Panc1 (cell line): ENCODE measurements around the gene SMIM22. TPM values are rescaled to one million over a fixed set of nuclear protein-coding genes. Genes with fewer than 3 reads are reported as not detected.

Experiments used
- ATAC-seq: fragments of 200-7000 bp; cut with Tn5 transposase; 2 replicates; pipeline ENCODE4 v1.9.1; 2020; ENCODE audit warnings: mild to moderate bottlenecking, moderate library complexity
- BruUV-seq: library from RNA; stranded (reverse); fragments of 400-500 nt; replicated peaks from 2 replicates; lab custom pipeline; 2021; lab: Mats Ljungman, UMichigan
- CTCF ChIA-PET: fragments of 300-600 bp; sonication (Branson Sonifier 250); formaldehyde crosslinking; loops from one replicate; lab custom pipeline; 2022; ENCODE audit warnings: antibody characterized with exemption; lab: Charles Lee
- POLR2A ChIA-PET: fragments of 300-600 bp; sonication (Branson Sonifier 250); formaldehyde crosslinking; loops from one replicate; lab custom pipeline; 2022; ENCODE audit warnings: antibody characterized with exemption; lab: Charles Lee
- DNase-seq: peaks from one replicate; pipeline ENCODE4 v3.0.0-alpha.2; 2010; ENCODE audit warnings: low read depth, low spot score
- H3K27ac ChIP-seq: 2 replicates; pipeline ENCODE4 v1.5.1; 2011; ENCODE audit warnings: mild to moderate bottlenecking, low read length, inconsistent platforms
- H3K27me3 ChIP-seq: fragments of 200-500 bp; sonication (Bioruptor generic); 2 replicates; pipeline ENCODE4 v1.6.0; 2014; ENCODE audit warnings: low read length, inconsistent platforms; ENCODE audit not compliant: control insufficient read depth, insufficient read depth
- H3K36me3 ChIP-seq: fragments of 200-500 bp; sonication (Bioruptor generic); 2 replicates; pipeline ENCODE4 v1.5.1; 2014; ENCODE audit warnings: inconsistent platforms, mild to moderate bottlenecking, low read length, moderate library complexity; ENCODE audit not compliant: control insufficient read depth, insufficient read depth
- H3K4me1 ChIP-seq: 2 replicates; pipeline ENCODE4 v1.5.1; 2011; ENCODE audit warnings: inconsistent platforms, mild to moderate bottlenecking, low read length, moderate library complexity; ENCODE audit not compliant: control insufficient read depth, insufficient read depth
- H3K4me3 ChIP-seq, 2 experiments: 2 replicates each; pipeline ENCODE4 v1.5.1; 2011 to 2012; ENCODE audit warnings: low read depth in 2 of 2, low read length in 2 of 2, mild to moderate bottlenecking in 2 of 2, inconsistent platforms in 1 of 2, moderate library complexity in 1 of 2
- H3K9me3 ChIP-seq: fragments of 200-500 bp; sonication (Bioruptor generic); 2 replicates; pipeline ENCODE4 v1.5.1; 2014; ENCODE audit warnings: low read depth, mild to moderate bottlenecking, inconsistent platforms, low read length, moderate library complexity; ENCODE audit not compliant: control insufficient read depth, insufficient read depth
- POLR2AphosphoS5 ChIP-seq: IDR thresholded peaks from 2 replicates; pipeline ENCODE4 v1.6.1; 2012; ENCODE audit warnings: mild to moderate bottlenecking, low read depth, low read length, moderate library complexity
- SIN3A ChIP-seq: IDR thresholded peaks from 2 replicates; pipeline ENCODE4 v1.6.1; 2012; ENCODE audit warnings: low read depth, mild to moderate bottlenecking, low read length, moderate library complexity, borderline replicate concordance; ENCODE audit not compliant: insufficient read depth
- TCF7L2 ChIP-seq: IDR thresholded peaks from 2 replicates; pipeline ENCODE4 v1.6.1; 2011; ENCODE audit warnings: mild to moderate bottlenecking, low read depth, low read length, inconsistent platforms
- in situ Hi-C: cut with HindIII; loops from 2 replicates; pipeline ENCODE4 v1.10.0; 2016; ENCODE audit warnings: low sequenced_read_pairs, low pct_unique_long_range_greater_than_20kb
- intact Hi-C: fragments of 100-400 bp; cut with micrococcal nuclease; formaldehyde crosslinking; loops from one replicate; pipeline ENCODE4 v1.10.0; 2022; ENCODE audit not compliant: unreplicated experiment
- total RNA-seq: library from RNA; stranded (reverse); gene quantifications from one replicate; pipeline ENCODE4 v1.2.1, GENCODE V29; 2021; ENCODE audit not compliant: unreplicated experiment
- TF ChIP-seq, protein P1 (sequence below), 2 experiments: IDR thresholded peaks; 2 replicates each; pipeline ENCODE4 v1.6.1; 2011 to 2012; ENCODE audit warnings: low read depth in 2 of 2, control low read depth in 1 of 2, low read length in 1 of 2, mild to moderate bottlenecking in 1 of 2, moderate library complexity in 1 of 2; ENCODE audit not compliant: insufficient read depth in 1 of 2
- TF ChIP-seq, protein P2 (sequence below): fragments of 450-650 bp; IDR thresholded peaks from 2 replicates; pipeline ENCODE4 v1.5.1; 2017; ENCODE audit warnings: mild to moderate bottlenecking

SMIM22 gene
- total RNA-seq, 1 experiment from 2014 or later: not detected

DNA sequence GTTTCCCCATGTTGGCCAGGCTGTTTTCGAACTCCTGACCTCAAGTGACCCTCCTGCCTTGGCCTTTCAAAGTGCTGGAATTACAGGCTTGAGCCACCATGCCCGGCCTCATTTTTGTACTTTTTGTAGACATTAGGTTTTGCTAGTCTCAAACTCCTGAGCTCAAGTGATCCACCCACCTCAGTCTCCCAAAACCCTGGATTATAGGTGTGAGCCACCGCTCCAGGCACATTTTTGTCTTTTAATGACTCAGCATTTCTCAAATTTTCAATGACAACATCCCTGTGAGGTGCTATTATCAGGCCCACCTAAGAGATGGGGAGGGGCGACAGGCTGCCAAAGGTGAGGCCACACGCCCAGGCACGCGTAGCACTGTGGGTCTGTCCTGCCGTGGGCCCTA, 8.1 kb upstream of the SMIM22 start:
- ChIA-PET POLR2A (no interaction called here), CTCF (no interaction called here)
- intact Hi-C loops: no loop called here
- no TSS peak for BruUV-seq
- no peak for DNase-seq
- in situ Hi-C loops: no loop called here
- Histone ChIP-seq H3K4me1 (peaks cover 8% of the 10 kb centered on the region; the same call in 1 of the 2 replicates), H3K9me3 (no peaks in the 10 kb centered on the region), H3K27ac (no peak overlapping the region), H3K4me3 (no peak overlapping the region), H3K36me3 (no peaks in the 10 kb centered on the region), H3K27me3 (no peaks in the 10 kb centered on the region)
- ATAC-seq: no peak
- TF ChIP-seq, protein P1, sequence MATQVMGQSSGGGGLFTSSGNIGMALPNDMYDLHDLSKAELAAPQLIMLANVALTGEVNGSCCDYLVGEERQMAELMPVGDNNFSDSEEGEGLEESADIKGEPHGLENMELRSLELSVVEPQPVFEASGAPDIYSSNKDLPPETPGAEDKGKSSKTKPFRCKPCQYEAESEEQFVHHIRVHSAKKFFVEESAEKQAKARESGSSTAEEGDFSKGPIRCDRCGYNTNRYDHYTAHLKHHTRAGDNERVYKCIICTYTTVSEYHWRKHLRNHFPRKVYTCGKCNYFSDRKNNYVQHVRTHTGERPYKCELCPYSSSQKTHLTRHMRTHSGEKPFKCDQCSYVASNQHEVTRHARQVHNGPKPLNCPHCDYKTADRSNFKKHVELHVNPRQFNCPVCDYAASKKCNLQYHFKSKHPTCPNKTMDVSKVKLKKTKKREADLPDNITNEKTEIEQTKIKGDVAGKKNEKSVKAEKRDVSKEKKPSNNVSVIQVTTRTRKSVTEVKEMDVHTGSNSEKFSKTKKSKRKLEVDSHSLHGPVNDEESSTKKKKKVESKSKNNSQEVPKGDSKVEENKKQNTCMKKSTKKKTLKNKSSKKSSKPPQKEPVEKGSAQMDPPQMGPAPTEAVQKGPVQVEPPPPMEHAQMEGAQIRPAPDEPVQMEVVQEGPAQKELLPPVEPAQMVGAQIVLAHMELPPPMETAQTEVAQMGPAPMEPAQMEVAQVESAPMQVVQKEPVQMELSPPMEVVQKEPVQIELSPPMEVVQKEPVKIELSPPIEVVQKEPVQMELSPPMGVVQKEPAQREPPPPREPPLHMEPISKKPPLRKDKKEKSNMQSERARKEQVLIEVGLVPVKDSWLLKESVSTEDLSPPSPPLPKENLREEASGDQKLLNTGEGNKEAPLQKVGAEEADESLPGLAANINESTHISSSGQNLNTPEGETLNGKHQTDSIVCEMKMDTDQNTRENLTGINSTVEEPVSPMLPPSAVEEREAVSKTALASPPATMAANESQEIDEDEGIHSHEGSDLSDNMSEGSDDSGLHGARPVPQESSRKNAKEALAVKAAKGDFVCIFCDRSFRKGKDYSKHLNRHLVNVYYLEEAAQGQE (IDR thresholded peaks at IDR 0.05; ENCODE audit: insufficient read depth in 1 of 2, low read depth in 2 of 2, low read length in 1 of 2): no peak
- TF ChIP-seq POLR2AphosphoS5: no peak
- TF ChIP-seq TCF7L2: no peak
- no peak for TF ChIP-seq SIN3A
- TF ChIP-seq, protein P2, sequence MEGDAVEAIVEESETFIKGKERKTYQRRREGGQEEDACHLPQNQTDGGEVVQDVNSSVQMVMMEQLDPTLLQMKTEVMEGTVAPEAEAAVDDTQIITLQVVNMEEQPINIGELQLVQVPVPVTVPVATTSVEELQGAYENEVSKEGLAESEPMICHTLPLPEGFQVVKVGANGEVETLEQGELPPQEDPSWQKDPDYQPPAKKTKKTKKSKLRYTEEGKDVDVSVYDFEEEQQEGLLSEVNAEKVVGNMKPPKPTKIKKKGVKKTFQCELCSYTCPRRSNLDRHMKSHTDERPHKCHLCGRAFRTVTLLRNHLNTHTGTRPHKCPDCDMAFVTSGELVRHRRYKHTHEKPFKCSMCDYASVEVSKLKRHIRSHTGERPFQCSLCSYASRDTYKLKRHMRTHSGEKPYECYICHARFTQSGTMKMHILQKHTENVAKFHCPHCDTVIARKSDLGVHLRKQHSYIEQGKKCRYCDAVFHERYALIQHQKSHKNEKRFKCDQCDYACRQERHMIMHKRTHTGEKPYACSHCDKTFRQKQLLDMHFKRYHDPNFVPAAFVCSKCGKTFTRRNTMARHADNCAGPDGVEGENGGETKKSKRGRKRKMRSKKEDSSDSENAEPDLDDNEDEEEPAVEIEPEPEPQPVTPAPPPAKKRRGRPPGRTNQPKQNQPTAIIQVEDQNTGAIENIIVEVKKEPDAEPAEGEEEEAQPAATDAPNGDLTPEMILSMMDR: no peak

DNA sequence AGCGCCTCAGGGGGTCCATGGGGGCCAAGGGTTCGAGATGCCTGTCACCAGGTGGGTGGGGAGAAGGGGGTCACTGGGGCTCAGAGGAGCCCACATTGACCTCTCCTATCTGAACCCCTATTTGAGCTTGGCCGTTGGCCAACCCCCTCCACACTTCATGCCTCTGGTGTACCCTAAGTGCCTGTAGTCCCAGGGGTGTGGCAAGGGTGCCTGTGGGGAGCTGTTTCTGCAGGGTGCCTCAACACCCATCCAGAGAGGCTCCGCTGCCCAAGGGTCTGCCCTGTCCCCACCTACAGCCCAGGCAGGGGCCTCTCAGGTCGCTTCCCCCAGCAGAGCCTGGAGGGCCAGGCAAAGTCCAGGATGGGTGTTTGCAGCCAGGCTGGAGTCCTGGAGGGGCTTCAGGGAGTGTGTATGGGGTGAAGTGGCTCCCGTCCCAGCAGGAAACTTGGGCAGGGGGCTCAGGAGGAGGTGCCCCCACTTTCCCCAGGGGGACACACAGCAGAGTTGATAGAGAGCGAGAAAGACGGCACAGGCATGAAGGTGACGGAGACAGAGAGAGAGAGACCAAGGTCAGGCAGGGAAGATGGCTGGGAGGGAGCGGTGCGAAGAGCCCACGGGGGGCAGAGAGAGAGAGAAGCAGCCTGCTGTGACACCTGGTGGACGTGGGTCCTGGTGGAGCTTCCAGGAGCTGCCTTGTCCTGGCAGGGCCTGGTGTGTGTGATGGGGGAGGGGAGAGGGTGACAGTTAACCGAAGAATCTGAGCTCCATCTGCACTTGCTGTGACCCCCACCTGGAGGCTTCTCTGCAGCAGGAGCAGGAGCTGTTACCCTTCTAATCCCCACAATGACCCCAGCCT, 7.3 kb upstream of the SMIM22 start, which contains the start of gene SEPTIN12:
TSS of gene SEPTIN12 (minus strand) at position 719 of the 856 bp plus-strand sequence. CDS start at position 19, 700 bp downstream.
- POLR2A ChIA-PET: no interaction called here
- Histone ChIP-seq H3K4me1 (peaks cover 8% of the 10 kb centered on the region; the same call in 1 of the 2 replicates), H3K9me3 (no peaks in the 10 kb centered on the region), H3K36me3 (no peaks in the 10 kb centered on the region), H3K4me3 (no peak within 1 kb of the TSS), H3K27me3 (no peaks in the 10 kb centered on the region), H3K27ac (no peak within 1 kb of the TSS)
- TF ChIP-seq POLR2AphosphoS5 (no peak), TCF7L2 (no peak), SIN3A (no peak)
- TF ChIP-seq, protein P2: no peak
- TF ChIP-seq, protein P1 (IDR thresholded peaks at IDR 0.05; ENCODE audit: insufficient read depth in 1 of 2, low read depth in 2 of 2, low read length in 1 of 2): no peak
- intact Hi-C loops: no loop called here
- DNase-seq: no peak
- CTCF ChIA-PET: no interaction called here
- BruUV-seq: no TSS peak
- in situ Hi-C loops: no loop called here
- no peak for ATAC-seq
